ENCODE results near the gene MTMR12.

DNA sequence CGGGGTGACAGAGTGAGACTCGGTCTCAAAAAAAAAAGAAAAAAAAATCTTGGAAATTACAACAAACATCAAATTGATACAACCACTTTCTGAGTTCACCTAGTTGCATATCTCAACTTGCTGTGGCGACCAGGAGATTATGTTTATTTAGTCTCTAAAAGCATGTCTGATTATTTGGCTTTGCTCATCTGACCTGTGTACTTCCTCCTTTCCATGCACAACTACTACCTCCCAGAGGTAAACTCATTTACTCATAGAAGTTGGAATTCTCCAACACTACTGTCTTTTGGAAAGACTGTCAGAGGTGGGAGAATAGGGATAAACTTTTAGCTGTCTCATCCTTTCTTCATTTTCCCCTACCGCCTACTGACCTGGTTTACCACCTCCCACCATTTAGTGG, 42.6 kb downstream of the MTMR12 start:
- no peak for TF ChIP-seq CTCF (IDR thresholded peaks at IDR 0.05)
- TF ChIP-seq EZH2 (IDR thresholded peaks at IDR 0.05; ENCODE audit: borderline replicate concordance, insufficient read depth, low read depth, low read length, poor library complexity, severe bottlenecking), result no peak
